CD14-positive monocyte (primary cell): ENCODE measurements around the gene IRF4. TPM values are rescaled to one million over a fixed set of nuclear protein-coding genes. Genes with fewer than 3 reads are reported as not detected.

ENCODE experiments used
- DNase-seq, 3 donors: peaks; one replicate each; pipeline ENCODE4 v3.0.0-alpha.2; 2011 to 2022
- H2AFZ ChIP-seq: 2 replicates; pipeline ENCODE4 v1.6.0; 2012; ENCODE audit warnings: mild to moderate bottlenecking, low read depth, low read length, inconsistent platforms; ENCODE audit not compliant: insufficient read depth, poor library complexity, severe bottlenecking
- H3K27ac ChIP-seq, 2 donors: 1 replicate in 1 of 2; 2 replicates in 1 of 2; pipeline ENCODE4 v1.5.1; 2012 to 2013; ENCODE audit warnings: low read length in 2 of 2, control low read depth in 1 of 2, inconsistent platforms in 1 of 2, low read depth in 1 of 2, mild to moderate bottlenecking in 1 of 2
- H3K27me3 ChIP-seq, 2 donors: one replicate each; pipeline versions ENCODE4 v1.6.0 to v1.6.1; 2011 to 2013; ENCODE audit warnings: low read length in 2 of 2; ENCODE audit not compliant: control insufficient read depth in 2 of 2, insufficient read depth in 2 of 2
- H3K36me3 ChIP-seq, 2 donors: replicated peaks in 1 of 2; 1 replicate in 1 of 2; 2 replicates in 1 of 2; pipeline versions ENCODE4 v1.5.1 to v1.6.1; 2012 to 2013; ENCODE audit warnings: low read length in 2 of 2, control low read depth in 1 of 2, inconsistent platforms in 1 of 2, mild to moderate bottlenecking in 1 of 2; ENCODE audit not compliant: insufficient read depth in 2 of 2, control insufficient read depth in 1 of 2
- H3K4me1 ChIP-seq, 2 donors: 1 replicate in 1 of 2; 2 replicates in 1 of 2; pipeline versions ENCODE4 v1.5.1 to v1.6.1; 2012 to 2013; ENCODE audit warnings: low read length in 2 of 2, control low read depth in 1 of 2, inconsistent platforms in 1 of 2, mild to moderate bottlenecking in 1 of 2, moderate library complexity in 1 of 2; ENCODE audit not compliant: insufficient read depth in 2 of 2, control insufficient read depth in 1 of 2
- H3K4me2 ChIP-seq: replicated peaks from 2 replicates; pipeline ENCODE3; 2012; ENCODE audit warnings: low read length, moderate library complexity, mild to moderate bottlenecking; ENCODE audit not compliant: poor library complexity, severe bottlenecking; ENCODE audit errors: extremely low read depth
- H3K4me3 ChIP-seq, 3 experiments: fragments of 200-600 bp in 1 of 3; sonication (generic) in 1 of 3; replicated peaks in 1 of 3; 1 replicate in 2 of 3; 2 replicates in 1 of 3; pipeline ENCODE4 v1.5.1; 2011 to 2013; ENCODE audit warnings: low read length in 3 of 3, mild to moderate bottlenecking in 3 of 3, control low read depth in 2 of 3, low read depth in 2 of 3, inconsistent platforms in 1 of 3, moderate library complexity in 1 of 3
- H3K79me2 ChIP-seq: 2 replicates; pipeline ENCODE4 v1.6.0; 2012; ENCODE audit warnings: mild to moderate bottlenecking, control low read depth, inconsistent platforms, low read length, moderate library complexity; ENCODE audit not compliant: insufficient read depth
- H3K9ac ChIP-seq: 2 replicates; pipeline ENCODE4 v1.6.0; 2017; ENCODE audit warnings: low read length, mild to moderate bottlenecking; ENCODE audit not compliant: insufficient read depth, poor library complexity, severe bottlenecking
- H3K9me3 ChIP-seq, 2 donors: replicated peaks in 1 of 2; 1 replicate in 1 of 2; 2 replicates in 1 of 2; pipeline versions ENCODE4 v1.5.1 to v1.6.1; 2012 to 2013; ENCODE audit warnings: low read length in 2 of 2, control low read depth in 1 of 2; ENCODE audit not compliant: control insufficient read depth in 1 of 2, insufficient read depth in 1 of 2
- H4K20me1 ChIP-seq: 2 replicates; pipeline ENCODE4 v1.6.0; 2012; ENCODE audit warnings: mild to moderate bottlenecking, low read length, control low read depth, moderate library complexity; ENCODE audit not compliant: insufficient read depth
- H3K27ac Mint-ChIP-seq, 7 donors: one replicate each; pipeline ENCODE4 v1.8.0; 2020; ENCODE audit warnings: mild to moderate bottlenecking in 7 of 7, mixed read lengths in 7 of 7, moderate library complexity in 6 of 7, inconsistent platforms in 2 of 7
- H3K27me3 Mint-ChIP-seq, 3 donors: one replicate each; pipeline ENCODE4 v1.8.0; 2021 to 2022; ENCODE audit warnings: low read depth in 3 of 3, mild to moderate bottlenecking in 3 of 3, mixed read lengths in 3 of 3, moderate library complexity in 3 of 3, inconsistent platforms in 1 of 3
- H3K36me3 Mint-ChIP-seq, 2 donors: one replicate each; pipeline ENCODE4 v1.8.0; 2020; ENCODE audit warnings: mixed read lengths in 2 of 2, inconsistent platforms in 1 of 2, mild to moderate bottlenecking in 1 of 2
- H3K4me1 Mint-ChIP-seq: one replicate; pipeline ENCODE4 v1.8.0; 2020; ENCODE audit warnings: mild to moderate bottlenecking, mixed read lengths
- H3K4me3 Mint-ChIP-seq, 2 donors: one replicate each; pipeline ENCODE4 v1.8.0; 2020; ENCODE audit warnings: mild to moderate bottlenecking in 2 of 2, mixed read lengths in 2 of 2, moderate library complexity in 1 of 2
- H3K9me3 Mint-ChIP-seq, 7 donors: one replicate each; pipeline ENCODE4 v1.8.0; 2020 to 2022; ENCODE audit warnings: mixed read lengths in 7 of 7, mild to moderate bottlenecking in 6 of 7, moderate library complexity in 6 of 7, inconsistent platforms in 2 of 7
- WGBS: methylation state at CpG from one replicate; pipeline ENCODE4 v1.1.5; 2013; ENCODE audit warnings: missing lambda C conversion rate; ENCODE audit not compliant: insufficient coverage; 5-methylcytosine and 5-hydroxymethylcytosine counted together
- intact Hi-C, 2 donors: fragments of 100-400 bp; cut with micrococcal nuclease; formaldehyde crosslinking; loops; one replicate each; pipeline versions ENCODE4 v1.15.0 to v1.15.1; 2023
- polyA plus RNA-seq, 3 donors: library from polyadenylated mRNA; depleted of rRNA in 1 of 3; unstranded in 2 of 3; stranded (reverse) in 1 of 3; fragments of 300-500 nt in 2 of 3; fragments of >200 nt in 1 of 3; fragmentation: Illumina TruSeq in 2 of 3; gene quantifications; 1 replicate in 2 of 3; 2 replicates in 1 of 3; pipeline ENCODE4 v1.2.3, GENCODE V29; 2012 to 2021
- TF ChIP-seq, protein P1 (sequence below): fragments of 200-600 bp; IDR thresholded peaks from one replicate; pipeline ENCODE4 v1.8.0; 2022; ENCODE audit warnings: antibody characterized with exemption, mild to moderate bottlenecking

The IRF4 gene
- polyA plus RNA-seq, 3 donors: 3.0 to 13.6 (median 6.4) TPM

- H2AFZ ChIP-seq: no peak overlapping the region
- peaks cover 11% of the 10 kb centered on the region for H3K4me1 Mint-ChIP-seq
- intact Hi-C loops: no loop called here
- H3K79me2 ChIP-seq: no peaks in the 10 kb centered on the region
- peaks cover 8 to 10% of the 10 kb centered on the region in 2 donors for H3K9me3 ChIP-seq
- peaks cover 4% of the 10 kb centered on the region for H4K20me1 ChIP-seq
- H3K4me2 ChIP-seq: no peak overlapping the region
- no peak overlapping the region for H3K9ac ChIP-seq
- WGBS: 100% methylated on average over 1 of the region's 3 CpGs
- H3K4me3 ChIP-seq: no peak overlapping the region
- H3K36me3 ChIP-seq: peaks cover 5 to 16% of the 10 kb centered on the region in 2 donors
- H3K27ac Mint-ChIP-seq: no peak overlapping the region
- peaks cover 19 to 38% (median 22%) of the 10 kb centered on the region in 3 donors for H3K27me3 Mint-ChIP-seq
- H3K4me3 Mint-ChIP-seq: no peak overlapping the region
- DNase-seq: no peak
- H3K36me3 Mint-ChIP-seq: peaks cover 8 to 17% of the 10 kb centered on the region in 2 donors
- H3K27me3 ChIP-seq: peaks cover 6% of the 10 kb centered on the region in 2 donors
- H3K4me1 ChIP-seq: peaks cover 8 to 11% of the 10 kb centered on the region in 2 donors
- peaks cover 6 to 16% (median 14%) of the 10 kb centered on the region in 7 donors for H3K9me3 Mint-ChIP-seq
- TF ChIP-seq, protein P1, sequence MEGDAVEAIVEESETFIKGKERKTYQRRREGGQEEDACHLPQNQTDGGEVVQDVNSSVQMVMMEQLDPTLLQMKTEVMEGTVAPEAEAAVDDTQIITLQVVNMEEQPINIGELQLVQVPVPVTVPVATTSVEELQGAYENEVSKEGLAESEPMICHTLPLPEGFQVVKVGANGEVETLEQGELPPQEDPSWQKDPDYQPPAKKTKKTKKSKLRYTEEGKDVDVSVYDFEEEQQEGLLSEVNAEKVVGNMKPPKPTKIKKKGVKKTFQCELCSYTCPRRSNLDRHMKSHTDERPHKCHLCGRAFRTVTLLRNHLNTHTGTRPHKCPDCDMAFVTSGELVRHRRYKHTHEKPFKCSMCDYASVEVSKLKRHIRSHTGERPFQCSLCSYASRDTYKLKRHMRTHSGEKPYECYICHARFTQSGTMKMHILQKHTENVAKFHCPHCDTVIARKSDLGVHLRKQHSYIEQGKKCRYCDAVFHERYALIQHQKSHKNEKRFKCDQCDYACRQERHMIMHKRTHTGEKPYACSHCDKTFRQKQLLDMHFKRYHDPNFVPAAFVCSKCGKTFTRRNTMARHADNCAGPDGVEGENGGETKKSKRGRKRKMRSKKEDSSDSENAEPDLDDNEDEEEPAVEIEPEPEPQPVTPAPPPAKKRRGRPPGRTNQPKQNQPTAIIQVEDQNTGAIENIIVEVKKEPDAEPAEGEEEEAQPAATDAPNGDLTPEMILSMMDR: no peak
- no peak overlapping the region for H3K27ac ChIP-seq
Measured at GRCh38 chr6:412146-412886, 20.8 kb downstream of the IRF4 start.

- Histone ChIP-seq H3K4me3 (no peak overlapping the region), H3K4me2 (no peak overlapping the region), H3K36me3 (peaks cover 0 to 6% of the 10 kb centered on the region in 2 donors), H3K27me3 (peaks cover 6% of the 10 kb centered on the region in 2 donors), H3K9ac (no peak overlapping the region), H2AFZ (no peak overlapping the region), H3K4me1 (no peaks in the 10 kb centered on the region), H3K9me3 (peaks cover 8 to 10% of the 10 kb centered on the region in 2 donors), H4K20me1 (peaks cover 4% of the 10 kb centered on the region), H3K79me2 (no peaks in the 10 kb centered on the region), H3K27ac (no peak overlapping the region)
- intact Hi-C loops: no loop called here
- peaks cover 14 to 29% (median 15%) of the 10 kb centered on the region in 3 donors for H3K27me3 Mint-ChIP-seq
- TF ChIP-seq, protein P1: no peak
- H3K4me3 Mint-ChIP-seq: no peak overlapping the region
- no peak for DNase-seq
- no peaks in the 10 kb centered on the region for H3K4me1 Mint-ChIP-seq
- no peak overlapping the region for H3K27ac Mint-ChIP-seq
- H3K9me3 Mint-ChIP-seq: peaks cover 6 to 16% (median 14%) of the 10 kb centered on the region in 7 donors
- peaks cover 0 to 6% of the 10 kb centered on the region in 2 donors for H3K36me3 Mint-ChIP-seq
Measured at GRCh38 chr6:414447-414846, 22.9 kb downstream of the IRF4 start.
